ENCODE data around the gene ZNF688.

ZNF688 gene

GRCh38 chr16:30558789-30559377, 12.6 kb downstream of the ZNF688 start:
- TF ChIP-seq CTCF (IDR thresholded peaks at IDR 0.05; ENCODE audit: borderline replicate concordance, control extremely low read depth, extremely low read depth, insufficient read depth, missing control alignments): no peak
- DNase-seq (ENCODE audit: low spot score): no peak
- in situ Hi-C loops (cut with MboI; ENCODE audit: low sequenced_read_pairs, unreplicated experiment): no loop called here

- in situ Hi-C loops (cut with MboI; ENCODE audit: low sequenced_read_pairs, unreplicated experiment): no loop called here
- peak; percentile 95 for DNase-seq (ENCODE audit: low spot score)
- TF ChIP-seq CTCF (IDR thresholded peaks at IDR 0.05; ENCODE audit: borderline replicate concordance, control extremely low read depth, extremely low read depth, insufficient read depth, missing control alignments): peak; percentile 4
Measured at GRCh38 chr16:30557957-30558788, 13.3 kb downstream of the ZNF688 start, which contains the start of gene ZNF764. ZNF764 (minus strand) TSS chr16:30558374; CDS start chr16:30558182, 192 bp downstream.

GRCh38 chr16:30557707-30557956, 13.9 kb downstream of the ZNF688 start:
- in situ Hi-C loops (cut with MboI; ENCODE audit: low sequenced_read_pairs, unreplicated experiment): no loop called here
- DNase-seq (ENCODE audit: low spot score): no peak
- TF ChIP-seq CTCF (IDR thresholded peaks at IDR 0.05; ENCODE audit: borderline replicate concordance, control extremely low read depth, extremely low read depth, insufficient read depth, missing control alignments): no peak

- TF ChIP-seq CTCF (IDR thresholded peaks at IDR 0.05; ENCODE audit: borderline replicate concordance, control extremely low read depth, extremely low read depth, insufficient read depth, missing control alignments): no peak
- in situ Hi-C loops (cut with MboI; ENCODE audit: low sequenced_read_pairs, unreplicated experiment): no loop called here
- no peak for DNase-seq (ENCODE audit: low spot score)
Measured at GRCh38 chr16:30556125-30556473, 15.4 kb downstream of the ZNF688 start.

GRCh38 chr16:30555315-30556124, 16.0 kb downstream of the ZNF688 start:
- in situ Hi-C loops (cut with MboI; ENCODE audit: low sequenced_read_pairs, unreplicated experiment): no loop called here
- TF ChIP-seq CTCF (IDR thresholded peaks at IDR 0.05; ENCODE audit: borderline replicate concordance, control extremely low read depth, extremely low read depth, insufficient read depth, missing control alignments): no peak
- no peak for DNase-seq (ENCODE audit: low spot score)

- DNase-seq (ENCODE audit: low spot score): no peak
- in situ Hi-C loops (cut with MboI; ENCODE audit: low sequenced_read_pairs, unreplicated experiment): no loop called here
- no peak for TF ChIP-seq CTCF (IDR thresholded peaks at IDR 0.05; ENCODE audit: borderline replicate concordance, control extremely low read depth, extremely low read depth, insufficient read depth, missing control alignments)
Measured at GRCh38 chr16:30554557-30555314, 16.8 kb downstream of the ZNF688 start.
